Endodermal cell (in vitro differentiated cells): ENCODE results near the gene AARSD1. TPM values are rescaled to one million over a fixed set of nuclear protein-coding genes. Genes with fewer than 3 reads are reported as not detected.

Experiments used
- DNase-seq: peaks from one replicate; pipeline ENCODE4 v3.0.0-alpha.2; 2017
- H3K27ac ChIP-seq: 2 replicates; pipeline ENCODE4 v1.5.1; 2013; ENCODE audit warnings: mild to moderate bottlenecking, low read depth, low read length, moderate library complexity
- H3K27me3 ChIP-seq: 2 replicates; pipeline ENCODE4 v1.6.1; 2013; ENCODE audit warnings: mild to moderate bottlenecking, low read length, moderate library complexity; ENCODE audit not compliant: insufficient read depth, control insufficient read depth, poor library complexity, severe bottlenecking
- H3K36me3 ChIP-seq: 2 replicates; pipeline ENCODE4 v1.7.0; 2013; ENCODE audit warnings: mild to moderate bottlenecking, low read length, moderate library complexity; ENCODE audit not compliant: control insufficient read depth, insufficient read depth
- H3K4me1 ChIP-seq: one replicate; pipeline ENCODE4 v1.7.0; 2013; ENCODE audit warnings: low read length; ENCODE audit not compliant: control insufficient read depth, insufficient read depth
- H3K4me3 ChIP-seq: 2 replicates; pipeline ENCODE4 v1.5.1; 2013; ENCODE audit warnings: mild to moderate bottlenecking, low read length, moderate library complexity
- H3K9ac ChIP-seq: 2 replicates; pipeline ENCODE4 v1.6.1; 2013; ENCODE audit warnings: mild to moderate bottlenecking, low read length, moderate library complexity; ENCODE audit not compliant: poor library complexity, severe bottlenecking; ENCODE audit errors: extremely low read depth
- H3K9me3 ChIP-seq: 2 replicates; pipeline ENCODE4 v1.6.1; 2013; ENCODE audit warnings: mild to moderate bottlenecking, low read length, moderate library complexity; ENCODE audit not compliant: control insufficient read depth
- H3K27ac Mint-ChIP-seq: 2 replicates; pipeline ENCODE4 v1.8.0; 2020; ENCODE audit warnings: mixed read lengths
- H3K27me3 Mint-ChIP-seq: 2 replicates; pipeline ENCODE4 v1.8.0; 2021; ENCODE audit warnings: mild to moderate bottlenecking, mixed read lengths; ENCODE audit not compliant: insufficient read depth
- H3K36me3 Mint-ChIP-seq: 2 replicates; pipeline ENCODE4 v1.8.0; 2020; ENCODE audit warnings: low read depth, mixed read lengths
- H3K4me1 Mint-ChIP-seq: 2 replicates; pipeline ENCODE4 v1.8.0; 2020; ENCODE audit warnings: mixed read lengths
- H3K4me3 Mint-ChIP-seq: 2 replicates; pipeline ENCODE4 v1.8.0; 2020; ENCODE audit warnings: mild to moderate bottlenecking, moderate library complexity, mixed read lengths
- H3K9me3 Mint-ChIP-seq: 2 replicates; pipeline ENCODE4 v1.8.0; 2020; ENCODE audit warnings: mild to moderate bottlenecking, mixed read lengths
- WGBS, 2 experiments: methylation state at CpG; one replicate each; pipeline versions ENCODE4 v1.1.5 to v1.1.7; 2013; ENCODE audit warnings: missing lambda C conversion rate in 2 of 2, mixed read lengths in 1 of 2; ENCODE audit not compliant: insufficient coverage in 1 of 2, insufficient read length in 1 of 2; 5-methylcytosine and 5-hydroxymethylcytosine counted together
- total RNA-seq, 2 donors: library from RNA; stranded (reverse); fragmentation: NEBNext Ultra II Directional in 1 of 2; extraction: Animal tissue kit (Norgen Biotek cat#: 25700) in 1 of 2; gene quantifications; 2 replicates in 1 of 2; 3 replicates in 1 of 2; pipeline ENCODE4 v1.2.1, GENCODE V29; 2021
- TF ChIP-seq, protein P1 (sequence below): fragments of 200-600 bp; sonication (generic); conservative IDR thresholded peaks from 2 replicates; pipeline ENCODE4 v1.5.0; 2021; ENCODE audit warnings: antibody characterized with exemption, mild to moderate bottlenecking

Gene AARSD1
- total RNA-seq, 2 donors from 2014 or later = 48.7 to 50.9 TPM

- DNase-seq = no peak
- Histone ChIP-seq H3K27ac (no peak overlapping the region), H3K9me3 (no peaks in the 10 kb centered on the region), H3K27me3 (no peaks in the 10 kb centered on the region), H3K4me1 (no peaks in the 10 kb centered on the region), H3K4me3 (no peak overlapping the region), H3K9ac (no peak overlapping the region), H3K36me3 (no peaks in the 10 kb centered on the region)
- peaks cover 5% of the 10 kb centered on the region for H3K27me3 Mint-ChIP-seq
- TF ChIP-seq, protein P1, sequence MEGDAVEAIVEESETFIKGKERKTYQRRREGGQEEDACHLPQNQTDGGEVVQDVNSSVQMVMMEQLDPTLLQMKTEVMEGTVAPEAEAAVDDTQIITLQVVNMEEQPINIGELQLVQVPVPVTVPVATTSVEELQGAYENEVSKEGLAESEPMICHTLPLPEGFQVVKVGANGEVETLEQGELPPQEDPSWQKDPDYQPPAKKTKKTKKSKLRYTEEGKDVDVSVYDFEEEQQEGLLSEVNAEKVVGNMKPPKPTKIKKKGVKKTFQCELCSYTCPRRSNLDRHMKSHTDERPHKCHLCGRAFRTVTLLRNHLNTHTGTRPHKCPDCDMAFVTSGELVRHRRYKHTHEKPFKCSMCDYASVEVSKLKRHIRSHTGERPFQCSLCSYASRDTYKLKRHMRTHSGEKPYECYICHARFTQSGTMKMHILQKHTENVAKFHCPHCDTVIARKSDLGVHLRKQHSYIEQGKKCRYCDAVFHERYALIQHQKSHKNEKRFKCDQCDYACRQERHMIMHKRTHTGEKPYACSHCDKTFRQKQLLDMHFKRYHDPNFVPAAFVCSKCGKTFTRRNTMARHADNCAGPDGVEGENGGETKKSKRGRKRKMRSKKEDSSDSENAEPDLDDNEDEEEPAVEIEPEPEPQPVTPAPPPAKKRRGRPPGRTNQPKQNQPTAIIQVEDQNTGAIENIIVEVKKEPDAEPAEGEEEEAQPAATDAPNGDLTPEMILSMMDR = no peak
- H3K4me3 Mint-ChIP-seq = no peak overlapping the region
- no peaks in the 10 kb centered on the region for H3K4me1 Mint-ChIP-seq
- no peak overlapping the region for H3K27ac Mint-ChIP-seq
- H3K36me3 Mint-ChIP-seq = no peaks in the 10 kb centered on the region
- no peaks in the 10 kb centered on the region for H3K9me3 Mint-ChIP-seq
- WGBS, 2 experiments = 85 to 92% methylated on average over 5 to 8 of the region's 8 CpGs
Measured at GRCh38 chr17:42906772-42907446, 57.3 kb downstream of the AARSD1 start.

DNA sequence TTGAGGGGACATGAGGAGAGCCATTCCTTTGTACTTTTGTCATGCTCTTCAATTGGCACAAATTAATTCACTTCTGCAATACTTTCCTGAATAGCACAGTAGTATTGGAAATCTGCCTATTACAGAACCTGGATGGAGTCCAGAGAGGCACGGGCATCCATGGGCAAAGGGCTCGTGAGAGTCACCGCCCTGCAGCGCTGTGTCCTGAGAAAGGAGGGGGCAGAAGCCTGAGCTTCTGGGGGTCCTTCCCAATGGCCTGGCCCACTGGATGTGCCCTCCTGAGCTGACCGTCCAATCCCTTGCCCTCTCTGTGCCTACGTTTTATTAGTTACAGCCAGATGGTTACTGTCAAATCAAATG lies 60.2 kb downstream of the AARSD1 start:
- no peak overlapping the region for H3K27ac ChIP-seq
- TF ChIP-seq, protein P1 = no peak
- H3K4me3 ChIP-seq = no peak overlapping the region
- H3K9me3 ChIP-seq = no peaks in the 10 kb centered on the region
- H3K9ac ChIP-seq = no peak overlapping the region
- H3K9me3 Mint-ChIP-seq = no peaks in the 10 kb centered on the region
- no peaks in the 10 kb centered on the region for H3K36me3 Mint-ChIP-seq
- H3K4me1 Mint-ChIP-seq = no peaks in the 10 kb centered on the region
- H3K36me3 ChIP-seq = no peaks in the 10 kb centered on the region
- H3K27me3 ChIP-seq = no peaks in the 10 kb centered on the region
- WGBS, 2 experiments = 88 to 91% methylated on average over 4 to 6 of the region's 6 CpGs
- H3K4me3 Mint-ChIP-seq = no peak overlapping the region
- no peak overlapping the region for H3K27ac Mint-ChIP-seq
- H3K4me1 ChIP-seq = no peaks in the 10 kb centered on the region
- DNase-seq = no peak
- H3K27me3 Mint-ChIP-seq = peaks cover 2% of the 10 kb centered on the region

DNA sequence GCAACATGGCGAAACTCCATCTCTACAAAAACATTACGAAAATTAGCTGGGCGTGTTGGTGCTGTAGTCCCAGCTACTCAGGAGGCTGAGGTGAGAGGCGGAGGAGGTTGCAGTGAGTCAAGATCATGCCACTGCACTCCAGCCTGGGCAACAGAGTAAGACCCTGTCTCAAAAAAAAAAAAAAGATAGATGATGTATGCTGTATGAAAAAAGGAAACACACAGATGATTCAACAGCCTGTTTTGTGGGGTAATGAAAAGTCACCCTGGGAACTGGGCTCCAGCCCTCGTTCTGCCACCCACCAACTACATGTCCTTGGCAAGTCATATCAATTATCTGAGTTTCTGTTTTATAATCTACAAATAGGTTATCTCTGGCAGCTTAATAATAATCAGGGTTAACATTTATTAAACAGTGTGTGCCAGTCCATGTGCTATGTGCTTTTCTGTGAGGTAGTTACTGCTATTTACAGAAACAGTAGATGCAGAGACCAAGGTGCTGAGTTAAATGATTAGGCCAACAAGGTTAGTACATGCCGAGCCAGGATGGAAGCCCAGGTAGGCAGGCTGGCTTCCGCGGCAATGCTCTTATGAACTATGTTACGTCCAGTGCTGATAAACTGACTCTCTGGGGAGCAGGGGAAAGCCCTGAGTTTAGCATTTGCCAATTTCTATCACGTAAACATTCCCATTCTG lies 62.6 kb downstream of the AARSD1 start:
- H3K9me3 ChIP-seq = no peaks in the 10 kb centered on the region
- no peak overlapping the region for H3K4me3 Mint-ChIP-seq
- no peaks in the 10 kb centered on the region for H3K36me3 Mint-ChIP-seq
- H3K4me3 ChIP-seq = no peak overlapping the region
- no peak overlapping the region for H3K27ac ChIP-seq
- no peaks in the 10 kb centered on the region for H3K4me1 Mint-ChIP-seq
- H3K36me3 ChIP-seq = no peaks in the 10 kb centered on the region
- DNase-seq = no peak
- no peak overlapping the region for H3K27ac Mint-ChIP-seq
- no peak overlapping the region for H3K9ac ChIP-seq
- WGBS, 2 experiments = 92 to 95% methylated on average over 9 to 10 of the region's 10 CpGs
- peaks cover 3% of the 10 kb centered on the region for H3K9me3 Mint-ChIP-seq
- H3K27me3 ChIP-seq = no peaks in the 10 kb centered on the region
- peaks cover 2% of the 10 kb centered on the region for H3K27me3 Mint-ChIP-seq
- TF ChIP-seq, protein P1 = no peak
- no peaks in the 10 kb centered on the region for H3K4me1 ChIP-seq

Other genes with a start within 250 kb of the AARSD1 start
- 10 to 100 TPM; 26.0 to 27.2 TPM for gene EZH1, start 219.4 kb downstream of the AARSD1 start, total RNA-seq
- gene RAMP2, start 203.2 kb downstream of the AARSD1 start, total RNA-seq = 1 to 10 TPM; 4.9 to 5.1 TPM
- gene VPS25, start 191.0 kb downstream of the AARSD1 start, total RNA-seq = 100 to 1,000 TPM; 114 to 126 TPM
- 1 to 10 TPM; 2.1 to 3.3 TPM for gene WNK4, start 183.8 kb downstream of the AARSD1 start, total RNA-seq
- 10 to 100 TPM; 64.6 to 67.8 TPM for gene COA3, start 165.8 kb downstream of the AARSD1 start, total RNA-seq
- not detected for gene CNTD1, start 165.6 kb downstream of the AARSD1 start, total RNA-seq
- gene BECN1, start 140.2 kb downstream of the AARSD1 start, total RNA-seq = 10 to 100 TPM; 59.9 to 60.6 TPM
- gene PSME3, start 131.1 kb downstream of the AARSD1 start, total RNA-seq = 100 to 1,000 TPM; 153 to 178 TPM
- 1 to 10 TPM; 3.7 to 3.8 TPM for gene AOC2, start 119.9 kb downstream of the AARSD1 start, total RNA-seq
- 1 to 10 TPM; 1.3 to 1.9 TPM for gene AOC3, start 113.3 kb downstream of the AARSD1 start, total RNA-seq
- gene G6PC1, start 63.7 kb downstream of the AARSD1 start, total RNA-seq = not detected
- 1 to 10 TPM; 4.6 to 7.9 TPM for gene PTGES3L, start 15.6 kb upstream of the AARSD1 start, total RNA-seq
- gene RUNDC1, start 16.1 kb upstream of the AARSD1 start, total RNA-seq = 10 to 100 TPM; 17.7 to 18.5 TPM
- gene RPL27, start 34.0 kb upstream of the AARSD1 start, total RNA-seq = 1,000 to 10,000 TPM; 1,077 to 1,196 TPM
- gene IFI35, start 42.3 kb upstream of the AARSD1 start, total RNA-seq = 1 to 10 TPM; 3.0 to 5.1 TPM
- gene VAT1, start 57.9 kb upstream of the AARSD1 start, total RNA-seq = 100 to 1,000 TPM; 306 to 402 TPM
- gene RND2, start 60.8 kb upstream of the AARSD1 start, total RNA-seq = 10 to 100 TPM; 36.1 to 55.5 TPM
- 10 to 100 TPM; 45.4 to 59.0 TPM for gene BRCA1, start 160.9 kb upstream of the AARSD1 start, total RNA-seq
- gene NBR1, start 206.8 kb upstream of the AARSD1 start, total RNA-seq = 10 to 100 TPM; 53.2 to 55.7 TPM
- 10 to 100 TPM; 11.2 to 11.3 TPM for gene TMEM106A, start 247.4 kb upstream of the AARSD1 start, total RNA-seq